Stimulated activated naive CD8-positive, alpha-beta T cell treated with anti-CD3 and anti-CD28 coated beads, Interleukin-15, Interleukin-2, amounts not matched to agents 100 ng/mL and 50 ng/mL, for 24 hours (primary cell): ENCODE data around the gene RAB3IL1.

ENCODE experiments used
- H3K27ac Mint-ChIP-seq: one replicate; pipeline ENCODE4 v1.8.0; 2021; ENCODE audit warnings: mild to moderate bottlenecking, mixed read lengths
- H3K27me3 Mint-ChIP-seq: one replicate; pipeline ENCODE4 v1.8.0; 2021; ENCODE audit warnings: mixed read lengths
- H3K36me3 Mint-ChIP-seq: one replicate; pipeline ENCODE4 v1.8.0; 2021; ENCODE audit warnings: low read depth, mixed read lengths
- H3K4me1 Mint-ChIP-seq: one replicate; pipeline ENCODE4 v1.8.0; 2021; ENCODE audit warnings: low read depth, mixed read lengths
- H3K4me3 Mint-ChIP-seq: one replicate; pipeline ENCODE4 v1.8.0; 2021; ENCODE audit warnings: mild to moderate bottlenecking, mixed read lengths
- H3K9me3 Mint-ChIP-seq: one replicate; pipeline ENCODE4 v1.8.0; 2021; ENCODE audit warnings: mixed read lengths

RAB3IL1 gene

GRCh38 chr11:61940466-61940865, 23.1 kb upstream of the RAB3IL1 start:
- peaks cover 9% of the 10 kb centered on the region for H3K9me3 Mint-ChIP-seq
- no peaks in the 10 kb centered on the region for H3K36me3 Mint-ChIP-seq
- H3K4me1 Mint-ChIP-seq = no peaks in the 10 kb centered on the region
- no peak overlapping the region for H3K4me3 Mint-ChIP-seq
- peaks cover 27% of the 10 kb centered on the region for H3K27me3 Mint-ChIP-seq
- no peak overlapping the region for H3K27ac Mint-ChIP-seq

GRCh38 chr11:61935861-61936260, 18.5 kb upstream of the RAB3IL1 start:
- H3K27me3 Mint-ChIP-seq = peaks cover 33% of the 10 kb centered on the region
- H3K36me3 Mint-ChIP-seq = no peaks in the 10 kb centered on the region
- peaks cover 14% of the 10 kb centered on the region for H3K9me3 Mint-ChIP-seq
- no peak overlapping the region for H3K27ac Mint-ChIP-seq
- no peaks in the 10 kb centered on the region for H3K4me1 Mint-ChIP-seq
- no peak overlapping the region for H3K4me3 Mint-ChIP-seq

- H3K36me3 Mint-ChIP-seq = no peaks in the 10 kb centered on the region
- no peaks in the 10 kb centered on the region for H3K4me1 Mint-ChIP-seq
- no peak overlapping the region for H3K27ac Mint-ChIP-seq
- H3K9me3 Mint-ChIP-seq = peaks cover 7% of the 10 kb centered on the region
- H3K4me3 Mint-ChIP-seq = no peak overlapping the region
- peaks cover 20% of the 10 kb centered on the region for H3K27me3 Mint-ChIP-seq
Observed at GRCh38 chr11:61930933-61931332, 13.6 kb upstream of the RAB3IL1 start.

GRCh38 chr11:61928606-61929005, 11.2 kb upstream of the RAB3IL1 start:
- peaks cover 6% of the 10 kb centered on the region for H3K9me3 Mint-ChIP-seq
- H3K4me3 Mint-ChIP-seq = no peak overlapping the region
- no peak overlapping the region for H3K27ac Mint-ChIP-seq
- H3K36me3 Mint-ChIP-seq = no peaks in the 10 kb centered on the region
- H3K27me3 Mint-ChIP-seq = peaks cover 18% of the 10 kb centered on the region
- H3K4me1 Mint-ChIP-seq = no peaks in the 10 kb centered on the region

GRCh38 chr11:61927501-61927900, 10.1 kb upstream of the RAB3IL1 start:
- no peaks in the 10 kb centered on the region for H3K9me3 Mint-ChIP-seq
- no peak overlapping the region for H3K4me3 Mint-ChIP-seq
- H3K27me3 Mint-ChIP-seq = peaks cover 10% of the 10 kb centered on the region
- H3K4me1 Mint-ChIP-seq = no peaks in the 10 kb centered on the region
- H3K27ac Mint-ChIP-seq = no peak overlapping the region
- H3K36me3 Mint-ChIP-seq = no peaks in the 10 kb centered on the region

GRCh38 chr11:61926235-61926634, 8.9 kb upstream of the RAB3IL1 start:
- Mint-ChIP-seq H3K36me3 (no peaks in the 10 kb centered on the region), H3K4me3 (no peak overlapping the region), H3K9me3 (no peaks in the 10 kb centered on the region), H3K27ac (no peak overlapping the region), H3K4me1 (no peaks in the 10 kb centered on the region), H3K27me3 (peaks cover 11% of the 10 kb centered on the region)

- Mint-ChIP-seq H3K4me3 (no peak overlapping the region), H3K4me1 (no peaks in the 10 kb centered on the region), H3K36me3 (no peaks in the 10 kb centered on the region), H3K9me3 (no peaks in the 10 kb centered on the region), H3K27me3 (peaks cover 12% of the 10 kb centered on the region), H3K27ac (no peak overlapping the region)
Observed at GRCh38 chr11:61925736-61926135, 8.4 kb upstream of the RAB3IL1 start.

- H3K9me3 Mint-ChIP-seq = no peaks in the 10 kb centered on the region
- no peaks in the 10 kb centered on the region for H3K4me1 Mint-ChIP-seq
- H3K4me3 Mint-ChIP-seq = no peak overlapping the region
Observed at GRCh38 chr11:61924064-61924455, 6.7 kb upstream of the RAB3IL1 start.

GRCh38 chr11:61923166-61924063, 6.0 kb upstream of the RAB3IL1 start:
- H3K9me3 Mint-ChIP-seq = no peaks in the 10 kb centered on the region
- H3K27ac Mint-ChIP-seq = no peak overlapping the region
- H3K4me3 Mint-ChIP-seq = no peak overlapping the region
- H3K27me3 Mint-ChIP-seq = peaks cover 30% of the 10 kb centered on the region
- no peaks in the 10 kb centered on the region for H3K36me3 Mint-ChIP-seq
- peaks cover under 1% of the 10 kb centered on the region for H3K4me1 Mint-ChIP-seq

More at GRCh38 chr11:61924064-61924455, 6.7 kb upstream of the RAB3IL1 start:
- H3K27ac Mint-ChIP-seq = no peak overlapping the region
- H3K36me3 Mint-ChIP-seq = no peaks in the 10 kb centered on the region
- H3K27me3 Mint-ChIP-seq = peaks cover 24% of the 10 kb centered on the region

GRCh38 chr11:61922539-61922938, 5.2 kb upstream of the RAB3IL1 start:
- Mint-ChIP-seq H3K9me3 (no peaks in the 10 kb centered on the region), H3K4me1 (peaks cover 9% of the 10 kb centered on the region), H3K27me3 (peaks cover 39% of the 10 kb centered on the region), H3K4me3 (no peak overlapping the region), H3K36me3 (no peaks in the 10 kb centered on the region), H3K27ac (no peak overlapping the region)

GRCh38 chr11:61921446-61921845, 4.1 kb upstream of the RAB3IL1 start:
- Mint-ChIP-seq H3K4me3 (no peak overlapping the region), H3K27ac (no peak overlapping the region), H3K9me3 (no peaks in the 10 kb centered on the region), H3K4me1 (peaks cover 9% of the 10 kb centered on the region), H3K27me3 (peaks cover 39% of the 10 kb centered on the region), H3K36me3 (no peaks in the 10 kb centered on the region)

- no peaks in the 10 kb centered on the region for H3K9me3 Mint-ChIP-seq
- peaks cover 9% of the 10 kb centered on the region for H3K4me1 Mint-ChIP-seq
- H3K27ac Mint-ChIP-seq = no peak overlapping the region
- H3K36me3 Mint-ChIP-seq = no peaks in the 10 kb centered on the region
- H3K4me3 Mint-ChIP-seq = no peak overlapping the region
- peaks cover 50% of the 10 kb centered on the region for H3K27me3 Mint-ChIP-seq
Observed at GRCh38 chr11:61919705-61920631, 2.6 kb upstream of the RAB3IL1 start.

- Mint-ChIP-seq H3K4me1 (peaks cover 9% of the 10 kb centered on the region), H3K27me3 (peaks cover 51% of the 10 kb centered on the region), H3K36me3 (no peaks in the 10 kb centered on the region), H3K27ac (no peak overlapping the region), H3K4me3 (no peak overlapping the region), H3K9me3 (no peaks in the 10 kb centered on the region)
Observed at GRCh38 chr11:61918938-61919704, 1.8 kb upstream of the RAB3IL1 start.

GRCh38 chr11:61918251-61918937, 1.0 kb upstream of the RAB3IL1 start:
- H3K36me3 Mint-ChIP-seq = no peaks in the 10 kb centered on the region
- peaks cover 9% of the 10 kb centered on the region for H3K4me1 Mint-ChIP-seq
- H3K9me3 Mint-ChIP-seq = no peaks in the 10 kb centered on the region
- H3K4me3 Mint-ChIP-seq = peak overlapping the region; percentile 72
- peaks cover 51% of the 10 kb centered on the region for H3K27me3 Mint-ChIP-seq
- no peak overlapping the region for H3K27ac Mint-ChIP-seq
